ENCODE results near the gene ITGB3. TPM values are rescaled to one million over a fixed set of nuclear protein-coding genes. Genes with fewer than 3 reads are reported as not detected.

ITGB3 gene
- total and polyA plus RNA-seq, 5 donors from 2014 or later: 0.05 to 18.4 TPM; not detected in 3

- no peak overlapping the region for H3K27ac ChIP-seq (ENCODE audit: insufficient read depth, low read length, poor library complexity, severe bottlenecking)
- no peak overlapping the region for H3K4me3 ChIP-seq (ENCODE audit: low read depth, low read length)
- no peaks in the 10 kb centered on the region for H3K9me3 ChIP-seq (ENCODE audit: control insufficient read depth in 2 of 2, low read length in 2 of 2)
- H3K4me1 Mint-ChIP-seq: no peaks in the 10 kb centered on the region
- DNase-seq: no peak
- H3K27me3 Mint-ChIP-seq: peaks cover 20% of the 10 kb centered on the region
- peaks cover 11% of the 10 kb centered on the region for H3K36me3 Mint-ChIP-seq
- H3K4me1 ChIP-seq (ENCODE audit: control insufficient read depth, insufficient read depth, low read length, poor library complexity, severe bottlenecking): no peaks in the 10 kb centered on the region
- ATAC-seq (ENCODE audit: low read depth in 2 of 2): no peak
- no peaks in the 10 kb centered on the region for H3K9me3 Mint-ChIP-seq
- H3K27ac Mint-ChIP-seq: no peak overlapping the region
- H3K4me3 Mint-ChIP-seq: no peak overlapping the region
- H3K36me3 ChIP-seq (ENCODE audit: control insufficient read depth, insufficient read depth, low read length): no peaks in the 10 kb centered on the region
- H3K27me3 ChIP-seq (ENCODE audit: control insufficient read depth, insufficient read depth, low read length): peaks cover 3% of the 10 kb centered on the region
Observed at GRCh38 chr17:47335101-47335936, 81.7 kb downstream of the ITGB3 start.

GRCh38 chr17:47338026-47338425 is 84.4 kb downstream of the ITGB3 start:
- Mint-ChIP-seq H3K9me3 (peaks cover 0 to 3% (median 0%) of the 10 kb centered on the region in 7 donors), H3K36me3 (peaks cover 6% of the 10 kb centered on the region), H3K4me3 (no peak overlapping the region), H3K4me1 (no peaks in the 10 kb centered on the region), H3K27me3 (peaks cover 19% of the 10 kb centered on the region), H3K27ac (no peak overlapping the region)
- no peak for ATAC-seq (ENCODE audit: low read depth in 2 of 2)
- no peak for DNase-seq
- no peaks in the 10 kb centered on the region for H3K4me1 ChIP-seq (ENCODE audit: control insufficient read depth, insufficient read depth, low read length, poor library complexity, severe bottlenecking)
- no peaks in the 10 kb centered on the region for H3K9me3 ChIP-seq (ENCODE audit: control insufficient read depth in 2 of 2, low read length in 2 of 2)
- H3K4me3 ChIP-seq (ENCODE audit: low read depth, low read length): no peak overlapping the region
- no peaks in the 10 kb centered on the region for H3K27me3 ChIP-seq (ENCODE audit: control insufficient read depth, insufficient read depth, low read length)
- no peaks in the 10 kb centered on the region for H3K36me3 ChIP-seq (ENCODE audit: control insufficient read depth, insufficient read depth, low read length)
- H3K27ac ChIP-seq (ENCODE audit: insufficient read depth, low read length, poor library complexity, severe bottlenecking): no peak overlapping the region

GRCh38 chr17:47352848-47353247 is 99.2 kb downstream of the ITGB3 start:
- H3K4me3 Mint-ChIP-seq: no peak overlapping the region
- H3K27me3 ChIP-seq (ENCODE audit: control insufficient read depth, insufficient read depth, low read length): no peaks in the 10 kb centered on the region
- H3K27ac Mint-ChIP-seq: no peak overlapping the region
- peaks cover 0 to 2% (median 0%) of the 10 kb centered on the region in 7 donors for H3K9me3 Mint-ChIP-seq
- no peaks in the 10 kb centered on the region for H3K4me1 Mint-ChIP-seq
- no peak overlapping the region for H3K4me3 ChIP-seq (ENCODE audit: low read depth, low read length)
- H3K36me3 Mint-ChIP-seq: peaks cover 11% of the 10 kb centered on the region
- H3K36me3 ChIP-seq (ENCODE audit: control insufficient read depth, insufficient read depth, low read length): no peaks in the 10 kb centered on the region
- no peak for ATAC-seq (ENCODE audit: low read depth in 2 of 2)
- no peaks in the 10 kb centered on the region for H3K4me1 ChIP-seq (ENCODE audit: control insufficient read depth, insufficient read depth, low read length, poor library complexity, severe bottlenecking)
- no peak for DNase-seq
- H3K9me3 ChIP-seq (ENCODE audit: control insufficient read depth in 2 of 2, low read length in 2 of 2): no peaks in the 10 kb centered on the region
- H3K27ac ChIP-seq (ENCODE audit: insufficient read depth, low read length, poor library complexity, severe bottlenecking): no peak overlapping the region
- H3K27me3 Mint-ChIP-seq: peaks cover 21% of the 10 kb centered on the region

- Histone ChIP-seq H3K9me3 (ENCODE audit: control insufficient read depth in 2 of 2, low read length in 2 of 2) (no peaks in the 10 kb centered on the region), H3K36me3 (ENCODE audit: control insufficient read depth, insufficient read depth, low read length) (no peaks in the 10 kb centered on the region), H3K4me1 (ENCODE audit: control insufficient read depth, insufficient read depth, low read length, poor library complexity, severe bottlenecking) (no peaks in the 10 kb centered on the region), H3K4me3 (ENCODE audit: low read depth, low read length) (no peak overlapping the region), H3K27ac (ENCODE audit: insufficient read depth, low read length, poor library complexity, severe bottlenecking) (no peak overlapping the region), H3K27me3 (ENCODE audit: control insufficient read depth, insufficient read depth, low read length) (no peaks in the 10 kb centered on the region)
- H3K27me3 Mint-ChIP-seq: peaks cover 12% of the 10 kb centered on the region
- no peak overlapping the region for H3K27ac Mint-ChIP-seq
- H3K4me3 Mint-ChIP-seq: no peak overlapping the region
- DNase-seq (no peak), ATAC-seq (ENCODE audit: low read depth in 2 of 2) (no peak)
- no peaks in the 10 kb centered on the region for H3K4me1 Mint-ChIP-seq
- H3K36me3 Mint-ChIP-seq: peaks cover 14% of the 10 kb centered on the region
- peaks cover 0 to 2% (median 0%) of the 10 kb centered on the region in 7 donors for H3K9me3 Mint-ChIP-seq
Observed at GRCh38 chr17:47358652-47359051, 105.0 kb downstream of the ITGB3 start.

Other genes with a start within 250 kb of the ITGB3 start
- gene CDC27, start 64.5 kb upstream of the ITGB3 start, total RNA-seq: 63.5 TPM
- 100 to 1,000 TPM in 1 of 4 donors, 10 to 100 TPM in 3; 76.4 to 114 (median 96.8) TPM for gene CDC27, start 64.5 kb upstream of the ITGB3 start, polyA plus RNA-seq
- not detected for gene MYL4, start 44.5 kb upstream of the ITGB3 start, total RNA-seq
- gene MYL4, start 44.5 kb upstream of the ITGB3 start, polyA plus RNA-seq: not detected
- 5.7 TPM for gene EFCAB13, start 70.1 kb downstream of the ITGB3 start, total RNA-seq
- 1 to 10 TPM; 2.3 to 8.3 (median 2.9) TPM for gene EFCAB13, start 70.1 kb downstream of the ITGB3 start, polyA plus RNA-seq

Measured in CD4-positive, CD25-positive, alpha-beta regulatory T cell (primary cell).